ENCODE data around the gene IGF1R. TPM values are rescaled to one million over a fixed set of nuclear protein-coding genes. Genes with fewer than 3 reads are reported as not detected.

The IGF1R gene
- total RNA-seq, 1 experiment from 2014 or later: 16.3 TPM

DNA sequence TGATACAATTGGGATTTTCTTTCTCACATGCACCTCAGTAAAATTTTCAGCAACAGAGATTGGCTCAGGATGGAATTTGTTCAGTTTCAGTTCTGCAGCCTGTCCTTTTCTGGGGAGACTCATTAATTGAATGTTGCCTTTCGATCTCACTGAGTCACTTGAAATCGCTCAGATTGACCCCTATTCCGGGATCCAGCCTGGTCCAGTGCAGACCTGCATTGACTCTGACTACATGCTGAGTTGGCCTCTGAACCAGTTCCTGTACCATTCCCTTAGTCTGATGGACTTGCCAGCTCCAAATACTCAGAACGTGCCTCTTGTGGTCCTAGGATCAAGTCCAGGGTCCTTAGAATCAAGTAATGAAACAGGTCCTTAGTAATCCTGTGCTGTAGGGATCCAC is 9.4 kb downstream of the IGF1R start:
- no peak for TF ChIP-seq POLR2A (IDR thresholded peaks at IDR 0.05; ENCODE audit: borderline replicate concordance, extremely low read depth, insufficient read depth, insufficient read length)
- TF ChIP-seq, protein P1, sequence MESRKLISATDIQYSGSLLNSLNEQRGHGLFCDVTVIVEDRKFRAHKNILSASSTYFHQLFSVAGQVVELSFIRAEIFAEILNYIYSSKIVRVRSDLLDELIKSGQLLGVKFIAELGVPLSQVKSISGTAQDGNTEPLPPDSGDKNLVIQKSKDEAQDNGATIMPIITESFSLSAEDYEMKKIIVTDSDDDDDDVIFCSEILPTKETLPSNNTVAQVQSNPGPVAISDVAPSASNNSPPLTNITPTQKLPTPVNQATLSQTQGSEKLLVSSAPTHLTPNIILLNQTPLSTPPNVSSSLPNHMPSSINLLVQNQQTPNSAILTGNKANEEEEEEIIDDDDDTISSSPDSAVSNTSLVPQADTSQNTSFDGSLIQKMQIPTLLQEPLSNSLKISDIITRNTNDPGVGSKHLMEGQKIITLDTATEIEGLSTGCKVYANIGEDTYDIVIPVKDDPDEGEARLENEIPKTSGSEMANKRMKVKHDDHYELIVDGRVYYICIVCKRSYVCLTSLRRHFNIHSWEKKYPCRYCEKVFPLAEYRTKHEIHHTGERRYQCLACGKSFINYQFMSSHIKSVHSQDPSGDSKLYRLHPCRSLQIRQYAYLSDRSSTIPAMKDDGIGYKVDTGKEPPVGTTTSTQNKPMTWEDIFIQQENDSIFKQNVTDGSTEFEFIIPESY (IDR thresholded peaks at IDR 0.05; ENCODE audit: extremely low read depth, insufficient replicate concordance, low read length): no peak
- no peak for TF ChIP-seq SP1 (IDR thresholded peaks at IDR 0.05; ENCODE audit: low read depth)
- no peak for TF ChIP-seq EZH2phosphoT487 (IDR thresholded peaks at IDR 0.05; ENCODE audit: borderline replicate concordance)
- TF ChIP-seq ZNF274 (IDR thresholded peaks at IDR 0.05; ENCODE audit: low read depth, low read length): no peak
- TF ChIP-seq CBX3 (IDR thresholded peaks at IDR 0.05; ENCODE audit: low read depth): no peak
- TF ChIP-seq FOSL1 (IDR thresholded peaks at IDR 0.05; ENCODE audit: low read depth): no peak
- no peak for TF ChIP-seq EGR1 (IDR thresholded peaks at IDR 0.05; ENCODE audit: low read depth)
- TF ChIP-seq SIN3A (IDR thresholded peaks at IDR 0.05; ENCODE audit: low read depth): no peak
- no peak for TF ChIP-seq SRF (IDR thresholded peaks at IDR 0.05; ENCODE audit: low read depth)
- TF ChIP-seq EZH2 (IDR thresholded peaks at IDR 0.05): no peak
- TF ChIP-seq YY1 (IDR thresholded peaks at IDR 0.05; ENCODE audit: extremely low read depth, insufficient replicate concordance, low read depth, low read length): no peak
- TF ChIP-seq ATF3 (IDR thresholded peaks at IDR 0.05): no peak
- Histone ChIP-seq H3K36me3 (ENCODE audit: control insufficient read depth in 1 of 2, insufficient read depth in 2 of 2, low read length in 2 of 2) (no peaks in the 10 kb centered on the region), H4K20me1 (ENCODE audit: insufficient read depth) (no peaks in the 10 kb centered on the region), H3K4me1 (ENCODE audit: control insufficient read depth in 1 of 2, insufficient read depth in 2 of 2, low read length in 2 of 2) (no peaks in the 10 kb centered on the region; a peak in 1 of 4 replicates), H3K4me2 (ENCODE audit: low read length) (no peak overlapping the region), H3K4me3 (replicated peaks in 1 of 2; ENCODE audit: low read depth in 1 of 2, low read length in 2 of 2) (no peak overlapping the region), H3K9me3 (ENCODE audit: control insufficient read depth in 1 of 2, insufficient read depth in 1 of 2, low read depth in 1 of 2, low read length in 2 of 2) (no peaks in the 10 kb centered on the region), H3K9ac (ENCODE audit: low read length) (no peak overlapping the region), H3K9me2 (ENCODE audit: insufficient read depth) (no peaks in the 10 kb centered on the region), H3K27ac (ENCODE audit: low read depth, low read length) (no peak overlapping the region), H3K27me3 (ENCODE audit: insufficient read depth, low read length) (peaks cover 17% of the 10 kb centered on the region; the same call in 1 of the 2 replicates), H2AFZ (ENCODE audit: low read depth, low read length, poor library complexity, severe bottlenecking) (no peak overlapping the region), H3K79me2 (ENCODE audit: insufficient read depth, low read length) (no peaks in the 10 kb centered on the region)
- CTCF ChIA-PET: interaction anchor here (0.8 to 1.5 kb wide), 4 partner anchors 11 to 229 kb away, joined by 3 to 8 read pairs (median 6); no protein-coding TSS in a partner anchor
- POLR2A ChIA-PET: no interaction called here
- no TSS peak for BruUV-seq (replicated peaks)
- no peak for DNase-seq (ENCODE audit: low read depth, low spot score)
- no peak for ATAC-seq
- RAD21 ChIA-PET (ENCODE audit: low non-redundant PET in 1 of 2, low total read pairs in 2 of 2, uncharacterized antibody in 2 of 2, unreplicated experiment in 2 of 2): no interaction called here
- intact Hi-C loops (cut with micrococcal nuclease): no loop called here
